HG02870 (cell line): Measurements from ENCODE around the gene RUNX1.

Experiments used
- ATAC-seq: cut with Tn5 transposase; IDR thresholded peaks from one replicate; pipeline ENCODE4 v1.9.1; 2021; ENCODE audit warnings: mild to moderate bottlenecking, moderate library complexity; ENCODE audit not compliant: unreplicated experiment

Gene RUNX1

GRCh38 chr21:35062016-35062415 lies 12.9 kb upstream of the RUNX1 start:
- ATAC-seq = no peak

- no peak for ATAC-seq
These were observed 10.6 kb upstream of the RUNX1 start for GRCh38 chr21:35059742-35060141.

- no peak for ATAC-seq
These were observed 9.0 kb upstream of the RUNX1 start for GRCh38 chr21:35058058-35058457.

GRCh38 chr21:35057428-35057827 lies 8.3 kb upstream of the RUNX1 start:
- ATAC-seq = no peak

- no peak for ATAC-seq
These were observed 4.4 kb upstream of the RUNX1 start for GRCh38 chr21:35053356-35054096.

GRCh38 chr21:35052801-35053200 lies 3.7 kb upstream of the RUNX1 start:
- no peak for ATAC-seq

GRCh38 chr21:35051287-35051818 lies 2.3 kb upstream of the RUNX1 start:
- ATAC-seq = no peak

GRCh38 chr21:35050348-35051286 lies 1.5 kb upstream of the RUNX1 start:
- ATAC-seq = peak; percentile 33

GRCh38 chr21:35048183-35048601 lies 910 bp downstream of the RUNX1 start:
- no peak for ATAC-seq

- no peak for ATAC-seq
These were observed 2.2 kb downstream of the RUNX1 start for GRCh38 chr21:35046880-35047229.

GRCh38 chr21:35046263-35046624 lies 2.9 kb downstream of the RUNX1 start:
- ATAC-seq = no peak

GRCh38 chr21:35045542-35046262 lies 3.4 kb downstream of the RUNX1 start:
- no peak for ATAC-seq

GRCh38 chr21:35044770-35045541 lies 4.1 kb downstream of the RUNX1 start:
- ATAC-seq = no peak

- ATAC-seq = no peak
These were observed 5.0 kb downstream of the RUNX1 start for GRCh38 chr21:35044128-35044527.

GRCh38 chr21:35043549-35043948 lies 5.6 kb downstream of the RUNX1 start:
- peak; percentile 38 for ATAC-seq

GRCh38 chr21:35042836-35043235 lies 6.3 kb downstream of the RUNX1 start:
- ATAC-seq = no peak

- no peak for ATAC-seq
These were observed 7.2 kb downstream of the RUNX1 start for GRCh38 chr21:35041881-35042280.

- no peak for ATAC-seq
These were observed 8.0 kb downstream of the RUNX1 start for GRCh38 chr21:35041122-35041521.

GRCh38 chr21:35039595-35040289 lies 9.4 kb downstream of the RUNX1 start:
- no peak for ATAC-seq

- no peak for ATAC-seq
These were observed 10.3 kb downstream of the RUNX1 start for GRCh38 chr21:35038772-35039319.
